HG03175 (cell line): ENCODE data around the gene COL23A1.
"Not testable (repeated sequence)": the region's sequence is repeated elsewhere in the genome, so short reads cannot be mapped to it uniquely, and the experiment has no call there.

ENCODE experiments used
- ATAC-seq: cut with Tn5 transposase; IDR thresholded peaks from one replicate; pipeline ENCODE4 v1.9.1; 2021; ENCODE audit warnings: mild to moderate bottlenecking, moderate library complexity; ENCODE audit not compliant: unreplicated experiment

The COL23A1 gene

DNA sequence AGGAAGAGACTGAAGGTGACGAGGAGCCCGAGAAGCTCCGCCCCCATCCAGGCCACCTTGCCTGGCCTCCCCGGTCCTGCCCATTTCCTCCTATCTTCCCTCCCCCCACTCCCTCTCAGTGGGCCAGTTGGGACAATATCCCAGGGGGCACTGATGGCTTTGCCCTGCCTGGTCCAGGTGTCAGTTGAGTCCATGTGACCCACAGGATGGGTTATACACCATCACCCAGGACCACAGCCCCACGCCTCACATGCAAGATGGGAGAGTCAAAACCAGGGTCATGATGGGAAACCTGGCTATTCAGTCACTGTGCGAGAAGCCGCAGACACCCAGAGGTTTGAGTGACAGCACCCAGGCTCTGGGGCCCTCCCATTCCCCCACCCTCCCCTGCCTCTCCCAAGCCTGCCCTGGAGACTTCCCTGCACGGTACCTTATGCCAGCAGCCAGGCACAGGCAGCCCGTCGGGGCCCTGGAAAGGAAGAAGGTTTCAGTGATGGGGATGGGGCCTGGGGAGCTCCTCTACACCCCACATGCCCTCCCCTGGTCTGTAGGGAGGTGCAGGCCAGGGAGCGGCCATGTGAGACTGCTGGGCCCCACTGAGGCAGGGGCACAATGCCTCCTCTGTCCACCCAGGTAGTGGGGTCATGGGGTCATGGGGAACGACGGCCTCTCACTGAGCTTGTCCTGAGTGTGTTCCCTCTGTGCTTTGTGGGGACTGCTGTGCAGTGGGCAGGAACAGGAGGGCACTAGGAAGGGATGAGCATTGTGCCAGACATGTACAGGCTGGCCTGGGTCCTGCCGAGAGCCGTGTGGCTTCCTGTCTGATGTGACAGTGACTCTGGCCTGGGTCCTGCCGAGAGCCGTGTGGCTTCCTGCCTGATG lies 351.2 kb downstream of the COL23A1 start:
- no peak for ATAC-seq

DNA sequence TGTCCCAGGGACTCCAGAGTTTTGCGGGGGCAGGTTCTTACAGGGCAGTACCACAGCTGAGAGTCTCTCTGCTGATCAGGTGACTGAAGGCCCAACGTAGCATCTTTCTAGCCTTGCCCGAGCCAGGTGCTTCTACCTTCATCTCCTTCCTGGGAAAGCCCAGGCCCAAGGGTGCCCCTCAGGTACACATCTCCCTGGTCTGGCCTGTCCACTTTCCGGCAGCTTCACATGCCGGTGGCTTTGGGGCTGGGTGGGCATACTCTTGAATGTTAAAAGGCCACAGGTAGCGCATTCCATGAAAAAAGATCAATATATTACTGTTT lies 351.9 kb downstream of the COL23A1 start:
- ATAC-seq, result no peak

DNA sequence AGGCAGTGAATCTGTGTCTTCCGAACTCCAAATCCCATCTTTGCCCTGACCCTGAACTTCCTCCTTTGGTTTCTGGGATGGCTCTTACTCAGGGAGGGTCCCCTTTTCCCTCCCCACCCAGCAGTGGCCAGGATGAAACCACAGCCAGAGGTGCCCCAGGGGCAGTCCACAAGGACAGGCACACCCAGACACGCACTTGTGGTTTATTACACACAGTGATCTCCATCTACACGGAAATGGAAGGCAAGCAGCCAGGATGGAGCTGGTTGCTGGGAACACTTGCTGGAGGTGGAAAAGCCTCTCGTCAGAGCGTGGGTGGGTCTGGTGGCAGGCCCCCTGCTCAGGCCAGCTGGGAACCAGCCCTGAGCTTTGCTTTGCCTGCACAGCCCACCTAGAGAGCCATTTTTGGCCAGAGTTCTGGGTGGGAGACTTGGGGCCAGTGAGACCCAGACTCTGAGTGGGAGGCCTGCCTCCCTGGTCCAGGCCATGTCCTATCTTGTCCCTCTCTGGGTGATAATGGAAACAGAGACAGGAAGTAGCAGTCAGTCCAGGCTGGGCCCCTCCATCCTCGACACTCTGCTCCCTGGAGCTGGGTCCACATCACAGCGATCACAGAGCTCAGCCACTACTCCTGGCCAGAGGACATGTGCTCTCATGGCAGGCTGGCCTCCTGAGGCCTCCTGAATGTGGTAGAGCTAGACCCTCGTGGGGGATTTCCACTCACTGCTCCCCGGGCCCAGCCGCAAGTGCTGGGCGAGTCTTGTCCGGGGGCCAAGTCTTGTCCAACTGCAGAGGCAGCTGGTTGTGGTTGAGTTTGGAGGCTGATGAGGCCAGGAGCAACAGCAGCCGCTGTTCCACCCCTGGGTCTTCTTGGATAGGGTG lies 352.5 kb downstream of the COL23A1 start:
- no peak for ATAC-seq

DNA sequence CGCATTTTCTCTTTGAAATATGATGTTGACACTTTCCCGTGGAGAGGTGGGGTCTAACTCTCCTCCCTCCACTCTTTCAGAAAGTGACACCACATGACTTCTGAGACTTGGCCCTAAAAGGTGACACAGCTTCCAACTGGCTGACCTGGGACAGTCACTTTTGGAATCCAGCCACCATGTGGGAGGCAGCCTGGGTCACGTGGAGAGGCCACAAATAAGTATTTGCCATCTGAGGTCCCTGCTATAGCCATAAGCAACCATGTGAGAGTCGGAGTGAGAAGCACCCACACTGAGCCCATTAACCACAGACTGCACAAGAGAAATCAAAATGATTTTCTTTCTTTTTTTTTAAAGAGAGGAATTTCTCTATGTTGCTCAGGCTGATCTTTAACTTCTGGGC lies 353.5 kb downstream of the COL23A1 start:
- no peak for ATAC-seq

DNA sequence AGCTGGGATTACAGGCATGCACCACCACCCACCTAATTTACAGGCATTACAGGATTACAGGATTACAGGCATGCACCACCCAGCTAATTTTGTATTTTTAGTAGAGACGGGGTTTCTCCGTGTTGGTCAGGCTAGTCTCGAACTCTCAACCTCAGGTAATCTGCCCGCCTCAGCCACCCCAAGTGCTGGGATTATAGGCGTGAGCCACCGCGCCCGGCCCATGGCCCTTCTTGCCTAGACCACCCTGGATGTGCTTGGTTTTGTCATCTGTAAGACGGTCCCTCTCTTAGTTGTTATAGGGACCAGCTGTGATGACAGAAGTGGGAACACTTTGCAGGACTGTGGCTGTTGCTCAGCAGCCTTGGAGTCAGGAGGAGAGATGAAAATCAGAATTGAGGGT lies 354.1 kb downstream of the COL23A1 start:
- no peak for ATAC-seq

DNA sequence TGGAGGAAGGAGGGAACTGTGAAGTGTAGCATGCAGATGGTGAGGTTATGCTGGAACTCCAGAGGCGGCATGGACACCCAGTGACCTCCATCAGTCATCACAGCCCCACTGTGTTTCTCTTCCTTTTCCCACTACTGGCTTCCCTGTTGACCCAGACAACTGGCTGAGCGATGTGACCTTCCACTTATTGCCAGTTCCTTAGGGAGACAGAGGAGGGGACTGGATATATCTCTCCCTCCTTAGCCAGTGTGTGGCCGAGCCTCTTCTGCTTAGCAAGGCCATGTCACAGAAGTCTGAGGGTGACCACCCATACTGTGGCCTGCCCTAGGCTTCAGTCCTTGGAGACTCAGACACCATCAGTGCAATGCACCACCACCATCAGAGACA lies 354.6 kb downstream of the COL23A1 start:
- no peak for ATAC-seq

DNA sequence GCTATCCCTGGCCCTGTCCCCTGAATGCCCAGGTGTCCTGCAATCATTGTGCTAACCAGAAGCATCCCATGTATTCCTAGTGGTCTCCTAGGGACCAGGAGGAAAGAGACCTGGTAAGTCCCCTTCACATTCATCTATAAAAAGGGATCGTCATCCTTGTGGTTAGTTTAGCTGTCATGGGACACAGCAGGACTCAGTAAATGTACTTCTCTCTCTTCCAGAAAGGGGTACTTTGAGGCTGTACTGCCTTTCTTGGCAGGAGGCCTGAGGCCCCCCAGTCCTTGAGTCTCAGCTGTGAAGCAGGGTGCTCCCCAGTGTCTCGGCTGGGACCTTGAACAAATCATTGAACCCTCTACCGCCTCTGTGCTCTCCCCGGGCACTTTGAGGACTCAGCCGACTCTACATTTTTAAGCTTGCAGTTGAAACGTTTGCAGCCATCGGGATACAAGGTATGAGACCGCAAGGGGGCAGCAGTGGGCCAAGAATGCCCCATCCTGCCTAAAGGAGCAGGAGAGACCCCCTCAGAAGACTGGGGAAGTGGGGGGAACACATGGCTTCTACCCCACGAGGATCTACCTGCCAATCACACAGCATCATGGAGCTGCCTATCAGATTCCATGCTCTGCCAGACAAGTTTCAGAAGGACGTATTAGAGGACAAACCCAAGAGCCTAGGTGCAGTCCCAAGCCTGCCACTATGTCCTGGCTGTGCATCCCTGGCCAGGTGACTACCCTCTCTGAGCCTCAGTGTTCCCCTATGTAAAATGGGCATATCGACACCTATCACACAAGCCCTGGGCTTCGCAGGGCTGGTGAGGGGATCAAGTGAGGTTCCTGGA lies 355.2 kb downstream of the COL23A1 start:
- ATAC-seq, result no peak

DNA sequence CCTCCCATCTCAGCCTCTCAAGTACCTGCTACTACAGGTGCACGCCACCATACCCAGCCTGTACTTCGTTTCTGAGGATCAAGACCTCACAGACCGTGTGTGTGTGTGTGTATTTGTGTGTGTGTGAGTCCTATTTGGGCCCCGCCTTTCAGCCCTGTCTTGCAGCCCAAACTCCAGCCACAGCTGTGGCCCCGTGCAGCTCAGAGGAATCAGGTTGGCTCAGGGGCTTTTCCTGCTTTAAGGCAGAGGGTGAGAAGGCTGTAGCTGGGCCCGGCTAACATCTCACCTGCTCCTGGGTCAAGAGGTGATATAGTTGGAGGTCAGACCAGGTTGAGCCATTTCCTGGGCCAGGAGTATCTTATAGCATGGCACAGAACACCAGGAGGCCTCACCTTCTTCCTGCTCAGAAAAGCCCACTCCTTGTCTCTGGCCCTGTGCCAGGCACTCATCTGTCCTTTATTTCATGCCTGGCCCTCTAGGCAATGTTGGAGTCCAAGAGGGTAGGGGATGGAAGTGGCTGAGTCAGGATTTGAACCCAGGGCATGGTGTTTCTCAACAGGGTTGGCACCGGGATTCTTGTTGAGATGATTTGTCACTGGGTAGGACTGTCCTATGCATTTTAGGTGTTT lies 356.0 kb downstream of the COL23A1 start:
- ATAC-seq, result no peak

DNA sequence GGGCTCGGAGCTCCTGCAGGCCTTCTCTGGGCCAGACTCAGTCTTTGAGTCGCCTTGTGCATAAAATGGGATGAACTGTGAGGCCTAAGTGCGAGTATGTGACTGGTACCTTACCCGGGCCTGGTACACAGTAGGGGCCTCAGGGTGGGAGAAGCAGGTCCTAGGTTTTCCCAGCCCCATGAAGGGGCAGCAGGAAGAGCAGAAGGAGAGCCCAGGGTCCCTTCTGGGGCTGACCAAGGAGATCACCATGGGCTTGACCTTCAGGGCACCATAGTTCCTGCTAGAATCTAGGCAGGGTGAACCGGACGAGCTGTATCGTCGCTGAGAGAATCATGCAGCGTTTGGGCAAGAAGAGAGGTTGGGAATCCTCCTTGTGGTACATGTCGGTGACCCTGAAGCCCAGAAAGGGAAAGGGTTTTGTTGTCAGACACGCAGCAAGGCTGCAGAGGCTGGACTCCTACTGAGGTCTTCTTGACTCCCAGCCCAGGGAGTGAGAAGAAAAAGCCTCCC lies 357.2 kb downstream of the COL23A1 start:
- ATAC-seq, result peak; percentile 18

DNA sequence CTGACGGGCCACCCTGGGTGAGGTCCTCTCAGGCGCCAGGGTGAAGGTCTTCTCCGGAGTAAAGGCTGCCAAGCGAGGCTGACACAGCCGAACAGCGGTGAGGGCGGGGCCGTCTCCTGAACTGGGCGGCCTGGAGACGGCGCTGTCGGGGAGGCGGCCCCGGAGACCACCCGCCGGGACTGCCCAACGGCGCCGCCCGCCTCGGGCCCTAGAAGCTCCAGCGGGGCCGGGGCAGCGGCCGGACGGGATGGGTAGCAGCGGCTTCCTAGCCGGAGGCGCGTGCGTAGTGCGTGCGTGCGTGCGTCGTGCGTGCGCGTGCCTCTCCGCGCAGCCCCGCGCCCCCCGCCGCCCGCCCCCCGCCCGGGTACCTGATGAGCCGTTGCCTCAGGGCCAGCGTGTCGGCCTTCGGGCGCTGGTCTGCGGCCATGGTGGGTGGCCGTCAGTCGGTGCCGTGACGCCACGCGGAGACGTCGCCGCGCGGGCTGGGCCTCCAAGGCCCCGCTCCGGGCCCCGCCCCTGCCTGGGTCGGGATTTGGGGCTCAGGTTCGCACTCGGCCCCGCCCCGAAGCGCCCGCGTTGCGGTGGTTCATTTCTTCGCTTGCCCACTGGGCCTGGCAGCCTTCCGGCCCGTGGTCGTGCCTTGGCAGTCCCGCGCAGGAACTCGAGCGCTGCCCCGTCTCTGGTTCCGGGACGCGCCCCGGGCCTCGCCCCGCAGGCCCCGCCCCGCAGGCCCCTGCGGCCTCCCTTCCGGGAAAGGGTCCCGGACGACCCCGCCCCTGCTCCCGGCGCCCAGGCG lies 357.9 kb downstream of the COL23A1 start, which contains the start of gene PHYKPL:
TSS of gene PHYKPL (minus strand) at position 679 of the 796 bp plus-strand sequence. CDS start at position 427, 252 bp downstream.
- ATAC-seq, result peak; percentile 66

DNA sequence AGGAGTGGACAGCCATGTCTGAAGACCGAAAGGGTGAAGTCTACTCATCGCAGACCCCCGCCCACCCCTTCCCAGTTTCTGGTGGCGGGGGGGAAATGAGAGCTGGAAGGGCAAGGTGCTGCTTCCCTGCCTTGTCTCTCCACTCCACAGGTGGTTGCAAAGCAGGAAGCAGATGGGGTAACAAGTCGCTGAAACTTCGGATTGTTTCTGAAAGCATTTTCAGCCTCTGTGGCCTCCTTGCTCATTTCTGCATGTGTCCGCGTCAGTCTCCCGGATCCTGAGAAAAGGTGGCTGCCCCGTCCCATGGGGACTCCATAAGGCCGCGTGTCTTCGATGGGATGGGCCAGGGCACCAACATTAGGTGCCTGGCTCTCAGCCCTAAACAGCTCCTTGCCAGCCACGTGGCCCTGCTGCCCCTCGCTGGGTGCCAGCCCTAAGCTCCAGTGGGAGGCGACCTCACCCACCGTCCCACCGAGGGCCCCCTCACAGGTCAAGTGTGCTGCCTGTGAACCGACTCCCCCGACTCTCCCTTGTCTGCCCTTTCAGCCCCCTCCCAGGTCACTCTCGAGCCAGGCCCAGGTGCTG lies 358.6 kb downstream of the COL23A1 start:
- ATAC-seq, result peak; percentile 8

DNA sequence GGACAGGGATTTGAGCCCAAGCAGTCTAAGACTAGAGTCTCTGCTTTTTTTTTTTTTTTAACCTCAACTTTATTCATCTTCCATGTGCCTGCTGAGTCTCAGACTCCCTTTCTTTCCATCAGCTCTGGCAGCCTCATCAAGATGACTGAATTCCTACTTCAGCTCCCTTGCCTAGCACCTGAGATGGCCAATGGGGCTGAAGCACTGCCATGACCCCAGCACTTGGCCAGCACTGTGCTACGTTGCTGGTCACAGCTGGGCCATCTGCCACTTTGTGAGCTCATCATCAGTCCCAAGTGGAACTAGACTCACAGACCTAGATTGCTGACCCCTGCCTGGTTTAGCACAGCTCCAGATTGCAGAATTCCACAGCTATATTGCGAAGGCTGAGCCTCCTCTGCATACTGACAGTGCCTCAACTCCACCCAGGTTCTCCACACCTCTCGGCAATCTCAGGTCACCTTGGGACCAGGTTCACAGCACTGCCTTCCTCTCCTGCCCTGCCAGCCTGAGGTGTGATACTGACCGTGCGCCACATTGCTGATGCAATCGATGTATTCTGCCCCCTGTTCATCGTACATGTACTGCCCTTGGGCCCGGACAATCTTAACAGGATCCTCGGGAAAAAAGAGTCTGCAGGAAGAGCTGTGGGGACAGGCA lies 359.2 kb downstream of the COL23A1 start:
- no peak for ATAC-seq

DNA sequence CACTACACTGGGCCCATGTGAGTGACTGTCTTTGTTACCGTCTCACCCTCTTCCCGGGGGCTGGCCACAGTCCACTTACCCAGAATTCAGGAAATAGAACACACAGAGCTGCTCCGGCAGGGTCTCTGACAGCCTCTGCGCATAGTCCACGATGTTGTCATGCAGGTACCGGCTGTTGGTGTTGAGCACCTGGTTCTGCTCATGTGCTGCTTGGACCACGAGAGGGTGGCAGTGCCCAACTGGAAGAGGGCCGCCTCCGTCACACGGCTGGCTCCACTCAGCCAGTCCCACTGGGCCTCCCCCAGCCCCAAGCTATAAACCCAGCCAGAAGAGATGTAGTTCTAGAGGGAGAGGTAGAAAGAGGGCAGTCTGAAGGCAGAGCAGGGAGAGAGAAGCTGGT lies 360.3 kb downstream of the COL23A1 start:
- ATAC-seq, result no peak

DNA sequence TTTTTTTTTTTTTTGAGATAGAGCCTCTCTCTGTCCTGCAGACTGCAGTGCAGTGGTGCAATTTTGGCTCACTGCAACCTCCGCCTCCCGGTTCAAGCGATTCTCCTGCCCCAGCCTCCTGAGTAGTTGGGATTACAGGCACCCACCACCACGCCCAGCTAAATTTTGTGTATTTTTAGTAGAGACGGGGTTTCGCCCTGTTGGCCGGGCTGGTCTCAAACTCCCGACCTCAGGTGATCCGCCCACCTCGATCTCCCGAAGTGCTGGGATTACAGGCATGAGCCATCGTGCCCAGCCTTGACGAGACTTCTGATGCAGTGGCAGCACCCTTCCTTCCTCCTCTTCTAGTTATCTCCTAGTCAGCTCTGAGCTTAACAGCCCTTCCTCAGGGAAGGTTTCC lies 361.1 kb downstream of the COL23A1 start:
- not testable (repeated sequence) for ATAC-seq

DNA sequence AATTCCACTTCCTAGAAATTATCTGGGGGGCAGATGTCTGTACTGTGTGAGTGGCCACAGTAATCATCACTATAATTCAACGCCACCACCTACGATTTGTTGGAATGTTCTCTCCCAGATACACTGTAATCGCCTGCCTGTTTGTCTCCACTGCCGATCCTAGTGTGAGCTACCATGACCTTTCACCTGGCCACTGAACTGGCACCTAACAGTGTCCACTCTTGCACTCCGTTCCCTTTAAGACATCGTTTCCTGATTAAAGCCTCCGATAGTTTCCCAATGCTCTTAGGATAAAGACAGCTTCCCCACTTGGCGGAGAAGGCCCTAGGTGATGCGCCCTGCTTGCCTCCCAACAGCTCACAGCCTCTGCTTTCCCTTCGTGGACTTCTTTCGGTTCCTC lies 361.6 kb downstream of the COL23A1 start:
- ATAC-seq, result no peak

DNA sequence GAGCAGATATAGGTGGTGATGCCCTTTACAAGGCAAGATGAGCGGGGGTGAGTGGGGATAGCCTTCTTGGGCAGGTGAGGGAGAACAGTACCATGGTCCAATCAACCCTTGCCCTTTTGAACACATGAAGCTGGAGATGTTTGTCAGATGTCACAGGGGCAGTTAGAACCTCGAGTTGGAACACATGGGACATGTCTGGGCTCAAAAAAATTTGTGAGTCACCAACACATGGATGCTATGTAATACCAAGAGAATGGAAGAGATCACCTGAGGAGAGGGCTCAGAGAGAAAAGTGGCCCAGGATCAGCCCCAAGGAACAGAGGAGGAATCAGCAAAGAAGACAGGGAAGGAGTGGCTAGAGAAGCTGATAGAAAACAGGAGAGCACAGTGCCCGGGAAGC lies 362.3 kb downstream of the COL23A1 start:
- no peak for ATAC-seq

DNA sequence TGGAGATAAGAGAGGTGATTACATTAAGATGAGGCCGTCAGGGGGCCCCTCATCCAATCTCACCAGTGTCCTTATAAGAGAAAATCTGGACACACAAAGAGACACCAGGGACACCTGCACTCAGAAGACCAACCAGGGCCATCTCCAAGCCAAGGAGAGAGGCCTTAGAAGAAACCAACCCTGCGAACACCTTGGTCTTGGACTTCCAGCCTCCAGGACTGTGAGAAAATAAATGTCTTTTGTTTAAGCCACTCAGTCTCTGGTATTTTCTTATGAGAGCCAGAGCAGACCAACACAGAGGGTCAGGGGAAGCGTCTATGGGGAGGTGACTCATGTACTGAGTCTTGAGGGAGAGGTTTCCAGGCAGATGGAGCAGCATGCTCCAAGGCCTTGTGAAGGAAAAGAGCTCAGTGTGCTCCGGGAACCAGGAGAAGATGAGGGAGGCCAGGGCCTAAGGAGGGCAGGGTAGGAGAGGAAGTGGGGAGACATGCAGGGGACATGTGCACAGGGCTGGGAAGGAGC lies 363.0 kb downstream of the COL23A1 start:
- ATAC-seq, result no peak

DNA sequence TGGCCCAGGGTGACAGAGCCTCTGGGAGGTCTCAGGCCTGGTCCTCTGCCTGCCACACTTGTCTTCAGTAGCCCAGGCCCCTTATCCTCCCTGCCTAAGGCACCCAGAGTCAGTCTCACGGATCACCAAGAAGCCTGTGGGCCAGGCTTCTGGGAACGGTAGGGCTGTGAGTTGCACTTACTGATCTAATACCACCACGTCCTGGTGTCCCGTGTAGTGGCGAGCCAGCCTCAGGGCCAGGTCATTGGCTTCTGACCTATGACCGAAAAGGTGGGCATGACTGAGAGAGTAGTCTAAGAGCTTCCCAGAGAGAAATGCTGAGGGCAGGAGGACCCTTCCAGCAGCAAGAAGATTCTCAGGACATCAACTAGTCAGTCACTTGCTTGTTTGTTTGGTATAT lies 365.0 kb downstream of the COL23A1 start:
- no peak for ATAC-seq
